HepG2 (cell line): ENCODE results near the gene PARG. TPM values are rescaled to one million over a fixed set of nuclear protein-coding genes. Genes with fewer than 3 reads are reported as not detected.
"Not testable (repeated sequence)": the region's sequence is repeated elsewhere in the genome, so short reads cannot be mapped to it uniquely, and the experiment has no call there.

ENCODE experiments used
- ATAC-seq: fragments of 200-7000 bp; cut with Tn5 transposase; 3 replicates; pipeline ENCODE4 v1.9.1; 2020; ENCODE audit warnings: mild to moderate bottlenecking, moderate library complexity
- BruUV-seq: library from RNA; stranded (reverse); fragments of 400-500 nt; replicated peaks from 2 replicates; lab custom pipeline; 2021; lab: Mats Ljungman, UMichigan
- CTCF ChIA-PET: fragments of 300-600 bp; formaldehyde crosslinking; extraction: SDS; loops from one replicate; lab custom pipeline; 2021; ENCODE audit warnings: low total read pairs, inconsistent platforms, low intra/inter-chr PET ratio; lab: Yijun Ruan, JAX
- POLR2A ChIA-PET: fragments of 350-600 bp; sonication (Branson Sonifier 250); formaldehyde crosslinking; loops from one replicate; lab custom pipeline; 2020; ENCODE audit warnings: antibody characterized with exemption, inconsistent platforms; lab: Yijun Ruan, JAX
- DNase-seq: peaks from one replicate; pipeline ENCODE4 v3.0.0-alpha.2; 2015; ENCODE audit warnings: low spot score
- FAIRE-seq: peaks from 3 replicates; lab custom pipeline; 2011; peaks lifted over from hg19 to GRCh38; lab: Jason Lieb, UNC
- H2AFZ ChIP-seq: one replicate; pipeline ENCODE4 v1.6.1; 2011; ENCODE audit warnings: low read length, inconsistent platforms
- H3K27ac ChIP-seq: fragments of 300-600 bp; 3 replicates; pipeline ENCODE4 v1.8.0; 2011; ENCODE audit warnings: mixed run types, mild to moderate bottlenecking, mixed read lengths, low read length, inconsistent platforms; ENCODE audit not compliant: insufficient read depth; ENCODE audit errors: extremely low read length
- H3K27me3 ChIP-seq, 2 experiments: fragments of 200-600 bp in 1 of 2; 2 replicates in 1 of 2; 3 replicates in 1 of 2; pipeline versions ENCODE4 v1.6.0 to v1.8.0; 2011; ENCODE audit warnings: low read length in 2 of 2, mild to moderate bottlenecking in 2 of 2, moderate library complexity in 2 of 2, inconsistent platforms in 1 of 2; ENCODE audit not compliant: insufficient read depth in 2 of 2, control insufficient read depth in 1 of 2
- H3K36me3 ChIP-seq, 2 experiments: fragments of 200-600 bp in 1 of 2; replicated peaks in 1 of 2; 2 replicates in 1 of 2; 3 replicates in 1 of 2; pipeline versions ENCODE4 v1.5.1 to v1.8.0; 2011; ENCODE audit warnings: low read length in 2 of 2, inconsistent platforms in 1 of 2; ENCODE audit not compliant: insufficient read depth in 2 of 2, control insufficient read depth in 1 of 2
- H3K4me1 ChIP-seq: 2 replicates; pipeline ENCODE4 v1.5.1; 2012; ENCODE audit warnings: low read length, inconsistent platforms; ENCODE audit not compliant: insufficient read depth
- H3K4me2 ChIP-seq: 2 replicates; pipeline ENCODE4 v1.6.0; 2011; ENCODE audit warnings: low read depth, low read length, inconsistent platforms
- H3K4me3 ChIP-seq, 3 experiments: fragments of 200-600 bp in 1 of 3; sonication (generic), shearing (Covaris generic) in 1 of 3; replicated peaks in 1 of 3; 2 replicates each; pipeline ENCODE4 v1.5.1; 2011 to 2016; ENCODE audit warnings: low read length in 3 of 3, inconsistent platforms in 2 of 3, low read depth in 2 of 3, mild to moderate bottlenecking in 2 of 3, control low read depth in 1 of 3, mixed read lengths in 1 of 3; ENCODE audit not compliant: insufficient read depth in 1 of 3
- H3K79me2 ChIP-seq: one replicate; pipeline ENCODE4 v1.6.1; 2011; ENCODE audit warnings: low read length, inconsistent platforms; ENCODE audit not compliant: insufficient read depth
- H3K9ac ChIP-seq: 2 replicates; pipeline ENCODE4 v1.6.0; 2011; ENCODE audit warnings: mild to moderate bottlenecking, low read depth, low read length, inconsistent platforms; ENCODE audit not compliant: insufficient read depth
- H3K9me3 ChIP-seq: 2 replicates; pipeline ENCODE4 v1.5.1; 2012; ENCODE audit warnings: mild to moderate bottlenecking, low read length
- H4K20me1 ChIP-seq: 2 replicates; pipeline ENCODE4 v1.6.0; 2011; ENCODE audit warnings: inconsistent platforms, mild to moderate bottlenecking, low read length, moderate library complexity; ENCODE audit not compliant: insufficient read depth
- WGBS: methylation state at CpG from one replicate; pipeline ENCODE4 v1.1.6; 2017; ENCODE audit warnings: low lambda C conversion rate; 5-methylcytosine and 5-hydroxymethylcytosine counted together
- in situ Hi-C: cut with HindIII; loops from 2 replicates; pipeline ENCODE4 v1.10.0; 2017; ENCODE audit warnings: low pct_unique_long_range_greater_than_20kb; ENCODE audit not compliant: extremely low pct_ligation_motif_present
- intact Hi-C: fragments of 100-400 bp; cut with micrococcal nuclease; formaldehyde crosslinking; loops from one replicate; pipeline ENCODE4 v1.10.0; 2022; ENCODE audit not compliant: unreplicated experiment
- polyA plus RNA-seq, 8 experiments: library from polyadenylated mRNA; depleted of rRNA in 3 of 8; stranded (reverse) in 7 of 8; unstranded in 1 of 8; fragments of >200 nt; fragmentation: Illumina TruSeq in 4 of 8; extraction: Trizol in 4 of 8; gene quantifications; 2 replicates each; pipeline versions ENCODE4 v1.2.1 to v1.2.3, GENCODE V29; 2011 to 2016; ENCODE audit warnings: low read depth in 4 of 8, missing spikeins in 1 of 8, mixed read lengths in 1 of 8; ENCODE audit not compliant: insufficient read depth in 1 of 8
- total RNA-seq, 5 experiments: library from RNA; depleted of rRNA; stranded (reverse); fragments of >200 nt; fragmentation: Illumina TruSeq; extraction: Trizol; gene quantifications; 2 replicates each; pipeline ENCODE4 v1.2.3, GENCODE V29; 2016; ENCODE audit warnings: low read depth in 1 of 5

PARG gene
- total and polyA plus RNA-seq, 2 of the 13 experiments (the other 11 are each of a cell fraction or from before 2014, with no cell fraction given): 11.4 to 37.2 TPM

DNA sequence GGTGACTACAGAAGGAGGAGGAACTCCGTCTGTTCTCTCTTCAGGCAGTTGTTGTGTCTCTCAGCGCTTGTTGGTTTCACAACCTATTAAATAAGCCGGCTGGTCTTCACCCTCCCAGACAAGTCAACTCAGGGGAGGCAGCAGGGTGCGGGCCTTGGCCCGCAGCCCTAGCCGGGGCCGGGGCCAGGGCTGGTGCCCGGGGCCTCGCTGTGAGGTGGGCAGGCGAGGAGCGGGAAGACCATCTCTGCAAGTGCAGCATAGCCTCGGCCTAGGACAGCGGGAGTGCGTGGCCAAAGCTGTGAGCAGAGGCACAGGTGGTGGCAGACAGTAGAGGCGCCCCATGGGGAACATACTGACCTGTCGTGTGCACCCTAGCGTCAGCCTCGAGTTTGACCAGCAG, 46.5 kb upstream of the PARG start, which contains the start of gene AGAP6:
AGAP6 (plus strand) TSS at position 31 of the 400 bp plus-strand sequence; CDS start at position 341, 310 bp downstream.
- H3K9ac ChIP-seq, CTCF ChIA-PET, BruUV-seq, H3K27me3 ChIP-seq, H3K36me3 ChIP-seq, H3K79me2 ChIP-seq, in situ Hi-C loops, FAIRE-seq, H2AFZ ChIP-seq, H3K27ac ChIP-seq, H4K20me1 ChIP-seq, H3K4me3 ChIP-seq, intact Hi-C loops, DNase-seq, H3K9me3 ChIP-seq, H3K4me1 ChIP-seq, POLR2A ChIA-PET, H3K4me2 ChIP-seq, ATAC-seq: not testable (repeated sequence)
- 93% methylated on average over 11 of the region's 18 CpGs for WGBS

DNA sequence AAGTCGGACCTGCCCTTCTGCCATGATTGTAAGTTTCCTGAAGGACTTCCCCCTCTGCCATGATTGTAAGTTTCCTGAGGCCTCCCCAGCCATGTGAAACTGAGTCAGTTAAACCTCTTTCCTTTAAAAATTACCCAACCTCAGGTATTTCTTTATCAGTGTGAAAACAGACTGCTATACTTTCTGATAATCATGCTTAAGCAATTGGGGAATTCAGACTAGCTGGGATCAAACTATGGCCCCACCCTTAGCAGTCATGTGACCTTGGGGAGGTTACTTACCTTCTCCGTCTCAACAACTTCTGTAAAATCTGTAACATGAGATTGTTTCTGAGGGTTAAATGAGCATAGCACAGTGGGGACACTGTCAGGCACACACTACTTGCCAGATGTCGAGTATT, 45.4 kb upstream of the PARG start:
- H3K36me3 ChIP-seq, POLR2A ChIA-PET, H2AFZ ChIP-seq, BruUV-seq, CTCF ChIA-PET, H4K20me1 ChIP-seq, H3K79me2 ChIP-seq, H3K4me3 ChIP-seq, intact Hi-C loops, H3K9ac ChIP-seq, DNase-seq, H3K4me2 ChIP-seq, H3K27me3 ChIP-seq, FAIRE-seq, H3K4me1 ChIP-seq, H3K9me3 ChIP-seq, ATAC-seq, in situ Hi-C loops, H3K27ac ChIP-seq: not testable (repeated sequence)
- WGBS: 94% methylated on average over 3 of the region's 3 CpGs

DNA sequence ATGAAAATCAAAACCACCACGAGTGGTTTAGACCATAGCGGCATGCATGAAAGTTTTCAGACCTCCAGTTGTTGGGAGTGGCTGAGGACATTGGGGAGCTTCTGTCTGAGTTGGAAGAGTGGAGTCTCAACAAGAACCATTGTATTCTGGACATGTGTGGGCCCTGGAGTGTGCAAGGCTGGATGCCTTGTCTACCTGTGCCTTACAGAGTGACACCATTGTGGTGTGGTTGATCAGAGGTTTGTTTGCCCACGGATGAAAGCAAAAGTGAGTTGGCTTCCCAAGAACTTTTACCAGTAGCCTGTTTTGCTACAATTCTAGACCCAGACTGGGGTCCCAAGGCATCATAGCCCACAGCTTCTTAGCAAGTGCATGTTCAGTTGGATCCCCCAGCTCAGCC, 35.9 kb upstream of the PARG start:
- FAIRE-seq, H3K27ac ChIP-seq, POLR2A ChIA-PET, intact Hi-C loops, H3K27me3 ChIP-seq, H3K36me3 ChIP-seq, ATAC-seq, H3K4me2 ChIP-seq, H3K79me2 ChIP-seq, DNase-seq, H2AFZ ChIP-seq, in situ Hi-C loops, H4K20me1 ChIP-seq, H3K4me3 ChIP-seq, CTCF ChIA-PET, BruUV-seq, H3K9me3 ChIP-seq, H3K4me1 ChIP-seq, H3K9ac ChIP-seq: not testable (repeated sequence)
- 100% methylated on average over 3 of the region's 3 CpGs for WGBS
